H9 (cell line): ENCODE measurements around the gene G2E3. TPM values are rescaled to one million over a fixed set of nuclear protein-coding genes. Genes with fewer than 3 reads are reported as not detected.

Experiments used
- DNase-seq: peaks from one replicate; pipeline ENCODE4 v3.0.0-alpha.2; 2017
- H2AFZ ChIP-seq: one replicate; pipeline ENCODE4 v1.6.1; 2013; ENCODE audit warnings: mild to moderate bottlenecking, low read length, control low read depth, moderate library complexity
- H2AK5ac ChIP-seq: 2 replicates; pipeline ENCODE4 v1.6.1; 2013; ENCODE audit warnings: low read length, control low read depth, mixed read lengths; ENCODE audit not compliant: insufficient read length
- H2BK120ac ChIP-seq: one replicate; pipeline ENCODE4 v1.6.1; 2013; ENCODE audit warnings: low read depth, mild to moderate bottlenecking, low read length, control low read depth, inconsistent platforms; ENCODE audit not compliant: poor library complexity, severe bottlenecking
- H2BK12ac ChIP-seq: 2 replicates; pipeline ENCODE4 v1.6.1; 2013; ENCODE audit warnings: low read length, control low read depth, mixed read lengths, low read depth; ENCODE audit not compliant: insufficient read length
- H2BK15ac ChIP-seq: 2 replicates; pipeline ENCODE4 v1.6.1; 2013; ENCODE audit warnings: low read depth, low read length, control low read depth
- H2BK20ac ChIP-seq: one replicate; pipeline ENCODE4 v1.6.1; 2013; ENCODE audit warnings: low read depth, mild to moderate bottlenecking, low read length, control low read depth, inconsistent platforms; ENCODE audit not compliant: poor library complexity, severe bottlenecking
- H2BK5ac ChIP-seq: 2 replicates; pipeline ENCODE4 v1.6.1; 2013; ENCODE audit warnings: low read length, control low read depth, mixed read lengths; ENCODE audit not compliant: insufficient read length
- H3K14ac ChIP-seq: 2 replicates; pipeline ENCODE4 v1.6.1; 2013; ENCODE audit warnings: low read length, control low read depth; ENCODE audit not compliant: insufficient read depth
- H3K18ac ChIP-seq: 2 replicates; pipeline ENCODE4 v1.6.1; 2013; ENCODE audit warnings: low read depth, mild to moderate bottlenecking, mixed read lengths, low read length, control low read depth; ENCODE audit not compliant: insufficient read length
- H3K23ac ChIP-seq: 2 replicates; pipeline ENCODE4 v1.6.1; 2013; ENCODE audit warnings: low read length, control low read depth, mixed read lengths, low read depth; ENCODE audit not compliant: insufficient read length
- H3K23me2 ChIP-seq: 2 replicates; pipeline ENCODE4 v1.6.1; 2013; ENCODE audit warnings: low read depth, mild to moderate bottlenecking, mixed read lengths, low read length, control low read depth; ENCODE audit not compliant: insufficient read length, poor library complexity, severe bottlenecking
- H3K27ac ChIP-seq: 2 replicates; pipeline ENCODE4 v1.5.1; 2013; ENCODE audit warnings: low read length, control low read depth, mixed read lengths, low read depth; ENCODE audit not compliant: insufficient read length
- H3K27me3 ChIP-seq: 2 replicates; pipeline ENCODE4 v1.6.1; 2013; ENCODE audit warnings: low read length, control low read depth, inconsistent platforms; ENCODE audit not compliant: insufficient read depth
- H3K4ac ChIP-seq: 2 replicates; pipeline ENCODE4 v1.6.1; 2013; ENCODE audit warnings: low read depth, mild to moderate bottlenecking, control low read depth, inconsistent platforms, low read length, moderate library complexity
- H3K4me1 ChIP-seq: 2 replicates; pipeline ENCODE4 v1.6.1; 2013; ENCODE audit warnings: low read length, control low read depth, inconsistent platforms; ENCODE audit not compliant: insufficient read depth
- H3K4me2 ChIP-seq: 2 replicates; pipeline ENCODE4 v1.6.1; 2013; ENCODE audit warnings: low read length, control low read depth, mixed read lengths; ENCODE audit not compliant: insufficient read length, insufficient read depth
- H3K56ac ChIP-seq: 2 replicates; pipeline ENCODE4 v1.6.1; 2013; ENCODE audit warnings: low read depth, mild to moderate bottlenecking, mixed read lengths, low read length, control low read depth; ENCODE audit not compliant: insufficient read length
- H3K79me1 ChIP-seq: 2 replicates; pipeline ENCODE4 v1.6.1; 2013; ENCODE audit warnings: low read depth, mild to moderate bottlenecking, moderate library complexity, low read length, control low read depth, inconsistent platforms; ENCODE audit not compliant: insufficient read depth, poor library complexity, severe bottlenecking
- H3K79me2 ChIP-seq: 2 replicates; pipeline ENCODE4 v1.6.1; 2013; ENCODE audit warnings: low read length, control low read depth, inconsistent platforms; ENCODE audit not compliant: insufficient read depth
- H3K9ac ChIP-seq: 2 replicates; pipeline ENCODE4 v1.6.1; 2013; ENCODE audit warnings: low read length, control low read depth, mixed read lengths; ENCODE audit not compliant: insufficient read length; ENCODE audit errors: extremely low read depth
- H3K9me3 ChIP-seq: one replicate; pipeline ENCODE4 v1.6.1; 2013; ENCODE audit warnings: low read depth, low read length, inconsistent platforms; ENCODE audit not compliant: control insufficient read depth
- H3T11ph ChIP-seq: one replicate; pipeline ENCODE4 v1.6.1; 2013; ENCODE audit warnings: mild to moderate bottlenecking, low read length, control low read depth, inconsistent platforms
- H4K20me1 ChIP-seq: one replicate; pipeline ENCODE4 v1.6.1; 2013; ENCODE audit not compliant: control insufficient read depth, insufficient read length, insufficient read depth
- H4K5ac ChIP-seq: 2 replicates; pipeline ENCODE4 v1.6.1; 2013; ENCODE audit warnings: low read depth, mild to moderate bottlenecking, mixed read lengths, low read length, control low read depth; ENCODE audit not compliant: insufficient read length
- H4K8ac ChIP-seq: replicated peaks from 2 replicates; pipeline ENCODE4 v1.6.1; 2013; ENCODE audit warnings: low read length, control low read depth, mixed read lengths, low read depth; ENCODE audit not compliant: insufficient read length
- H4K91ac ChIP-seq: 2 replicates; pipeline ENCODE4 v1.6.1; 2013; ENCODE audit warnings: low read depth, mild to moderate bottlenecking, moderate library complexity, mixed read lengths, low read length, control low read depth; ENCODE audit not compliant: insufficient read length
- H3K27ac Mint-ChIP-seq, 3 experiments: 2 replicates in 2 of 3; 3 replicates in 1 of 3; pipeline ENCODE4 v1.8.0; 2020 to 2021; ENCODE audit warnings: mixed read lengths in 3 of 3, mild to moderate bottlenecking in 1 of 3, moderate library complexity in 1 of 3
- H3K27me3 Mint-ChIP-seq: 2 replicates; pipeline ENCODE4 v1.8.0; 2021; ENCODE audit warnings: low read depth, mild to moderate bottlenecking, moderate library complexity, mixed read lengths
- H3K36me3 Mint-ChIP-seq, 3 experiments: 2 replicates in 2 of 3; 3 replicates in 1 of 3; pipeline ENCODE4 v1.8.0; 2020 to 2021; ENCODE audit warnings: low read depth in 3 of 3, mixed read lengths in 3 of 3; ENCODE audit not compliant: insufficient read depth in 1 of 3
- H3K4me1 Mint-ChIP-seq, 2 experiments: 2 replicates each; pipeline ENCODE4 v1.8.0; 2020; ENCODE audit warnings: mixed read lengths in 2 of 2
- H3K4me3 Mint-ChIP-seq, 2 experiments: 2 replicates in 1 of 2; 3 replicates in 1 of 2; pipeline ENCODE4 v1.8.0; 2020 to 2021; ENCODE audit warnings: mild to moderate bottlenecking in 2 of 2, mixed read lengths in 2 of 2, moderate library complexity in 1 of 2
- H3K9me3 Mint-ChIP-seq, 2 experiments: 2 replicates in 1 of 2; 3 replicates in 1 of 2; pipeline ENCODE4 v1.8.0; 2020; ENCODE audit warnings: mild to moderate bottlenecking in 2 of 2, mixed read lengths in 2 of 2, moderate library complexity in 1 of 2
- CTCF ChIP-seq: fragments of 200-600 bp; sonication (generic); conservative IDR thresholded peaks from 3 replicates; pipeline ENCODE4 v1.8.0; 2021; ENCODE audit warnings: antibody characterized with exemption, mild to moderate bottlenecking
- WGBS: extraction: QIAGEN DNeasy Blood & Tissue Kit; methylation state at CpG from one replicate; pipeline ENCODE4 v1.1.7; 2013; ENCODE audit warnings: missing lambda C conversion rate, low lambda C conversion rate, mixed read lengths; ENCODE audit not compliant: insufficient read length; ENCODE audit errors: extremely low coverage; 5-methylcytosine and 5-hydroxymethylcytosine counted together
- total RNA-seq: library from RNA; stranded (reverse); gene quantifications from 2 replicates; pipeline ENCODE4 v1.2.1, GENCODE V29; 2021

The G2E3 gene
- total RNA-seq, 1 experiment from 2014 or later = 49.2 TPM

GRCh38 chr14:30569903-30570226 lies 10.9 kb downstream of the G2E3 start:
- no peak overlapping the region for H3K4ac ChIP-seq
- H2BK5ac ChIP-seq = no peak overlapping the region
- H2AK5ac ChIP-seq = no peak overlapping the region
- peaks cover 6% of the 10 kb centered on the region for H3K4me1 ChIP-seq
- H2AFZ ChIP-seq = no peak overlapping the region
- H3K23ac ChIP-seq = no peak overlapping the region
- H3K9ac ChIP-seq = no peak overlapping the region
- Mint-ChIP-seq H3K27ac (peak overlapping the region; percentile 0 to 84 (median 11); a peak in 5 of 7 replicates), H3K4me3 (no peak overlapping the region), H3K27me3 (no peaks in the 10 kb centered on the region), H3K36me3 (peaks cover 0 to 10% (median 5%) of the 10 kb centered on the region in 3 experiments; a peak in 5 of 7 replicates), H3K4me1 (peaks cover 76 to 82% of the 10 kb centered on the region in 2 experiments), H3K9me3 (no peaks in the 10 kb centered on the region)
- no peak overlapping the region for H2BK12ac ChIP-seq
- no peak overlapping the region for H3K56ac ChIP-seq
- no peak overlapping the region for H3K18ac ChIP-seq
- no peak overlapping the region for H3T11ph ChIP-seq
- no peak overlapping the region for H3K4me2 ChIP-seq
- no peak overlapping the region for H2BK20ac ChIP-seq
- no CpG with 5 or more reads among the region's 1 CpG for WGBS
- peaks cover 61% of the 10 kb centered on the region for H3K79me2 ChIP-seq
- no peak overlapping the region for H4K8ac ChIP-seq
- no peak overlapping the region for H4K5ac ChIP-seq
- H2BK120ac ChIP-seq = no peak overlapping the region
- H3K27ac ChIP-seq = no peak overlapping the region
- TF ChIP-seq CTCF = no peak
- H3K9me3 ChIP-seq = no peaks in the 10 kb centered on the region
- no peak for DNase-seq
- H2BK15ac ChIP-seq = no peak overlapping the region
- H3K14ac ChIP-seq = no peak overlapping the region
- peaks cover 7% of the 10 kb centered on the region for H3K79me1 ChIP-seq
- no peaks in the 10 kb centered on the region for H3K27me3 ChIP-seq
- no peaks in the 10 kb centered on the region for H3K23me2 ChIP-seq
- H4K20me1 ChIP-seq = no peaks in the 10 kb centered on the region
- H4K91ac ChIP-seq = no peak overlapping the region
